ENCODE results near the gene MINDY3.

Gene MINDY3

GRCh38 chr10:15747632-15748031 is 112.7 kb downstream of the MINDY3 start:
- in situ Hi-C loops (cut with HindIII; ENCODE audit: low pct_unique_long_range_greater_than_20kb, low sequenced_read_pairs): no loop called here
- DNase-seq (ENCODE audit: low read depth in 1 of 2, low spot score in 1 of 2): no peak

GRCh38 chr10:15745751-15746150 is 114.6 kb downstream of the MINDY3 start:
- no peak for DNase-seq (ENCODE audit: low read depth in 1 of 2, low spot score in 1 of 2)
- in situ Hi-C loops (cut with HindIII; ENCODE audit: low pct_unique_long_range_greater_than_20kb, low sequenced_read_pairs): no loop called here

More at GRCh38 chr10:15747632-15748031, 112.7 kb downstream of the MINDY3 start:
- TF ChIP-seq JUND (IDR thresholded peaks at IDR 0.05; ENCODE audit: low read depth): no peak

GRCh38 chr10:15744217-15744865 is 116.0 kb downstream of the MINDY3 start:
- peak; percentile 31 to 76 for DNase-seq (ENCODE audit: low read depth in 1 of 2, low spot score in 1 of 2)
- in situ Hi-C loops (cut with HindIII; ENCODE audit: low pct_unique_long_range_greater_than_20kb, low sequenced_read_pairs): no loop called here
- TF ChIP-seq JUND (IDR thresholded peaks at IDR 0.05; ENCODE audit: low read depth): no peak

More at GRCh38 chr10:15745751-15746150, 114.6 kb downstream of the MINDY3 start:
- TF ChIP-seq JUND (IDR thresholded peaks at IDR 0.05; ENCODE audit: low read depth): no peak

- no peak for TF ChIP-seq JUND (IDR thresholded peaks at IDR 0.05; ENCODE audit: low read depth)
- DNase-seq (ENCODE audit: low read depth in 1 of 2, low spot score in 1 of 2): no peak
- in situ Hi-C loops (cut with HindIII; ENCODE audit: low pct_unique_long_range_greater_than_20kb, low sequenced_read_pairs): no loop called here
Observed at GRCh38 chr10:15743443-15743842, 116.9 kb downstream of the MINDY3 start.

GRCh38 chr10:15742836-15743235 is 117.5 kb downstream of the MINDY3 start:
- DNase-seq (ENCODE audit: low read depth in 1 of 2, low spot score in 1 of 2): no peak
- in situ Hi-C loops (cut with HindIII; ENCODE audit: low pct_unique_long_range_greater_than_20kb, low sequenced_read_pairs): no loop called here
- no peak for TF ChIP-seq JUND (IDR thresholded peaks at IDR 0.05; ENCODE audit: low read depth)

- no peak for TF ChIP-seq JUND (IDR thresholded peaks at IDR 0.05; ENCODE audit: low read depth)
- no peak for DNase-seq (ENCODE audit: low read depth in 1 of 2, low spot score in 1 of 2)
- in situ Hi-C loops (cut with HindIII; ENCODE audit: low pct_unique_long_range_greater_than_20kb, low sequenced_read_pairs): no loop called here
Observed at GRCh38 chr10:15742102-15742501, 118.2 kb downstream of the MINDY3 start.

- DNase-seq (ENCODE audit: low read depth in 1 of 2, low spot score in 1 of 2): no peak
- no peak for TF ChIP-seq JUND (IDR thresholded peaks at IDR 0.05; ENCODE audit: low read depth)
- in situ Hi-C loops (cut with HindIII; ENCODE audit: low pct_unique_long_range_greater_than_20kb, low sequenced_read_pairs): no loop called here
Observed at GRCh38 chr10:15741581-15741980, 118.7 kb downstream of the MINDY3 start.

- no peak for DNase-seq (ENCODE audit: low read depth in 1 of 2, low spot score in 1 of 2)
- in situ Hi-C loops (cut with HindIII; ENCODE audit: low pct_unique_long_range_greater_than_20kb, low sequenced_read_pairs): no loop called here
- TF ChIP-seq JUND (IDR thresholded peaks at IDR 0.05; ENCODE audit: low read depth): no peak
Observed at GRCh38 chr10:15740261-15740660, 120.0 kb downstream of the MINDY3 start.

- no peak for TF ChIP-seq JUND (IDR thresholded peaks at IDR 0.05; ENCODE audit: low read depth)
- DNase-seq (ENCODE audit: low read depth in 1 of 2, low spot score in 1 of 2): no peak
- in situ Hi-C loops (cut with HindIII; ENCODE audit: low pct_unique_long_range_greater_than_20kb, low sequenced_read_pairs): no loop called here
Observed at GRCh38 chr10:15739254-15739970, 120.9 kb downstream of the MINDY3 start.

GRCh38 chr10:15738270-15738925 is 121.9 kb downstream of the MINDY3 start:
- in situ Hi-C loops (cut with HindIII; ENCODE audit: low pct_unique_long_range_greater_than_20kb, low sequenced_read_pairs): no loop called here
- no peak for DNase-seq (ENCODE audit: low read depth in 1 of 2, low spot score in 1 of 2)
- no peak for TF ChIP-seq JUND (IDR thresholded peaks at IDR 0.05; ENCODE audit: low read depth)

GRCh38 chr10:15737656-15738055 is 122.7 kb downstream of the MINDY3 start:
- DNase-seq (ENCODE audit: low read depth in 1 of 2, low spot score in 1 of 2): no peak
- in situ Hi-C loops (cut with HindIII; ENCODE audit: low pct_unique_long_range_greater_than_20kb, low sequenced_read_pairs): no loop called here

GRCh38 chr10:15735763-15736162 is 124.5 kb downstream of the MINDY3 start:
- no peak for TF ChIP-seq JUND (IDR thresholded peaks at IDR 0.05; ENCODE audit: low read depth)
- DNase-seq (ENCODE audit: low read depth in 1 of 2, low spot score in 1 of 2): no peak
- in situ Hi-C loops (cut with HindIII; ENCODE audit: low pct_unique_long_range_greater_than_20kb, low sequenced_read_pairs): no loop called here

More at GRCh38 chr10:15737656-15738055, 122.7 kb downstream of the MINDY3 start:
- TF ChIP-seq JUND (IDR thresholded peaks at IDR 0.05; ENCODE audit: low read depth): no peak

GRCh38 chr10:15730341-15730740 is 130.0 kb downstream of the MINDY3 start:
- DNase-seq (ENCODE audit: low read depth in 1 of 2, low spot score in 1 of 2): no peak
- in situ Hi-C loops (cut with HindIII; ENCODE audit: low pct_unique_long_range_greater_than_20kb, low sequenced_read_pairs): no loop called here
- no peak for TF ChIP-seq JUND (IDR thresholded peaks at IDR 0.05; ENCODE audit: low read depth)
